H9 (cell line): ENCODE measurements around the gene PRR33. TPM values are rescaled to one million over a fixed set of nuclear protein-coding genes. Genes with fewer than 3 reads are reported as not detected.

Experiments
- DNase-seq: peaks from one replicate; pipeline ENCODE4 v3.0.0-alpha.2; 2017
- H2AFZ ChIP-seq: one replicate; pipeline ENCODE4 v1.6.1; 2013; ENCODE audit warnings: mild to moderate bottlenecking, low read length, control low read depth, moderate library complexity
- H2AK5ac ChIP-seq: 2 replicates; pipeline ENCODE4 v1.6.1; 2013; ENCODE audit warnings: low read length, control low read depth, mixed read lengths; ENCODE audit not compliant: insufficient read length
- H2BK120ac ChIP-seq: one replicate; pipeline ENCODE4 v1.6.1; 2013; ENCODE audit warnings: low read depth, mild to moderate bottlenecking, low read length, control low read depth, inconsistent platforms; ENCODE audit not compliant: poor library complexity, severe bottlenecking
- H2BK12ac ChIP-seq: 2 replicates; pipeline ENCODE4 v1.6.1; 2013; ENCODE audit warnings: low read length, control low read depth, mixed read lengths, low read depth; ENCODE audit not compliant: insufficient read length
- H2BK15ac ChIP-seq: 2 replicates; pipeline ENCODE4 v1.6.1; 2013; ENCODE audit warnings: low read depth, low read length, control low read depth
- H2BK20ac ChIP-seq: one replicate; pipeline ENCODE4 v1.6.1; 2013; ENCODE audit warnings: low read depth, mild to moderate bottlenecking, low read length, control low read depth, inconsistent platforms; ENCODE audit not compliant: poor library complexity, severe bottlenecking
- H2BK5ac ChIP-seq: 2 replicates; pipeline ENCODE4 v1.6.1; 2013; ENCODE audit warnings: low read length, control low read depth, mixed read lengths; ENCODE audit not compliant: insufficient read length
- H3K14ac ChIP-seq: 2 replicates; pipeline ENCODE4 v1.6.1; 2013; ENCODE audit warnings: low read length, control low read depth; ENCODE audit not compliant: insufficient read depth
- H3K18ac ChIP-seq: 2 replicates; pipeline ENCODE4 v1.6.1; 2013; ENCODE audit warnings: low read depth, mild to moderate bottlenecking, mixed read lengths, low read length, control low read depth; ENCODE audit not compliant: insufficient read length
- H3K23ac ChIP-seq: 2 replicates; pipeline ENCODE4 v1.6.1; 2013; ENCODE audit warnings: low read length, control low read depth, mixed read lengths, low read depth; ENCODE audit not compliant: insufficient read length
- H3K23me2 ChIP-seq: 2 replicates; pipeline ENCODE4 v1.6.1; 2013; ENCODE audit warnings: low read depth, mild to moderate bottlenecking, mixed read lengths, low read length, control low read depth; ENCODE audit not compliant: insufficient read length, poor library complexity, severe bottlenecking
- H3K27ac ChIP-seq: 2 replicates; pipeline ENCODE4 v1.5.1; 2013; ENCODE audit warnings: low read length, control low read depth, mixed read lengths, low read depth; ENCODE audit not compliant: insufficient read length
- H3K27me3 ChIP-seq: 2 replicates; pipeline ENCODE4 v1.6.1; 2013; ENCODE audit warnings: low read length, control low read depth, inconsistent platforms; ENCODE audit not compliant: insufficient read depth
- H3K4ac ChIP-seq: 2 replicates; pipeline ENCODE4 v1.6.1; 2013; ENCODE audit warnings: low read depth, mild to moderate bottlenecking, control low read depth, inconsistent platforms, low read length, moderate library complexity
- H3K4me1 ChIP-seq: 2 replicates; pipeline ENCODE4 v1.6.1; 2013; ENCODE audit warnings: low read length, control low read depth, inconsistent platforms; ENCODE audit not compliant: insufficient read depth
- H3K4me2 ChIP-seq: 2 replicates; pipeline ENCODE4 v1.6.1; 2013; ENCODE audit warnings: low read length, control low read depth, mixed read lengths; ENCODE audit not compliant: insufficient read length, insufficient read depth
- H3K56ac ChIP-seq: 2 replicates; pipeline ENCODE4 v1.6.1; 2013; ENCODE audit warnings: low read depth, mild to moderate bottlenecking, mixed read lengths, low read length, control low read depth; ENCODE audit not compliant: insufficient read length
- H3K79me1 ChIP-seq: 2 replicates; pipeline ENCODE4 v1.6.1; 2013; ENCODE audit warnings: low read depth, mild to moderate bottlenecking, moderate library complexity, low read length, control low read depth, inconsistent platforms; ENCODE audit not compliant: insufficient read depth, poor library complexity, severe bottlenecking
- H3K79me2 ChIP-seq: 2 replicates; pipeline ENCODE4 v1.6.1; 2013; ENCODE audit warnings: low read length, control low read depth, inconsistent platforms; ENCODE audit not compliant: insufficient read depth
- H3K9ac ChIP-seq: 2 replicates; pipeline ENCODE4 v1.6.1; 2013; ENCODE audit warnings: low read length, control low read depth, mixed read lengths; ENCODE audit not compliant: insufficient read length; ENCODE audit errors: extremely low read depth
- H3K9me3 ChIP-seq: one replicate; pipeline ENCODE4 v1.6.1; 2013; ENCODE audit warnings: low read depth, low read length, inconsistent platforms; ENCODE audit not compliant: control insufficient read depth
- H3T11ph ChIP-seq: one replicate; pipeline ENCODE4 v1.6.1; 2013; ENCODE audit warnings: mild to moderate bottlenecking, low read length, control low read depth, inconsistent platforms
- H4K20me1 ChIP-seq: one replicate; pipeline ENCODE4 v1.6.1; 2013; ENCODE audit not compliant: control insufficient read depth, insufficient read length, insufficient read depth
- H4K5ac ChIP-seq: 2 replicates; pipeline ENCODE4 v1.6.1; 2013; ENCODE audit warnings: low read depth, mild to moderate bottlenecking, mixed read lengths, low read length, control low read depth; ENCODE audit not compliant: insufficient read length
- H4K8ac ChIP-seq: replicated peaks from 2 replicates; pipeline ENCODE4 v1.6.1; 2013; ENCODE audit warnings: low read length, control low read depth, mixed read lengths, low read depth; ENCODE audit not compliant: insufficient read length
- H4K91ac ChIP-seq: 2 replicates; pipeline ENCODE4 v1.6.1; 2013; ENCODE audit warnings: low read depth, mild to moderate bottlenecking, moderate library complexity, mixed read lengths, low read length, control low read depth; ENCODE audit not compliant: insufficient read length
- H3K27ac Mint-ChIP-seq, 3 experiments: 2 replicates in 2 of 3; 3 replicates in 1 of 3; pipeline ENCODE4 v1.8.0; 2020 to 2021; ENCODE audit warnings: mixed read lengths in 3 of 3, mild to moderate bottlenecking in 1 of 3, moderate library complexity in 1 of 3
- H3K27me3 Mint-ChIP-seq: 2 replicates; pipeline ENCODE4 v1.8.0; 2021; ENCODE audit warnings: low read depth, mild to moderate bottlenecking, moderate library complexity, mixed read lengths
- H3K36me3 Mint-ChIP-seq, 3 experiments: 2 replicates in 2 of 3; 3 replicates in 1 of 3; pipeline ENCODE4 v1.8.0; 2020 to 2021; ENCODE audit warnings: low read depth in 3 of 3, mixed read lengths in 3 of 3; ENCODE audit not compliant: insufficient read depth in 1 of 3
- H3K4me1 Mint-ChIP-seq, 2 experiments: 2 replicates each; pipeline ENCODE4 v1.8.0; 2020; ENCODE audit warnings: mixed read lengths in 2 of 2
- H3K4me3 Mint-ChIP-seq, 2 experiments: 2 replicates in 1 of 2; 3 replicates in 1 of 2; pipeline ENCODE4 v1.8.0; 2020 to 2021; ENCODE audit warnings: mild to moderate bottlenecking in 2 of 2, mixed read lengths in 2 of 2, moderate library complexity in 1 of 2
- H3K9me3 Mint-ChIP-seq, 2 experiments: 2 replicates in 1 of 2; 3 replicates in 1 of 2; pipeline ENCODE4 v1.8.0; 2020; ENCODE audit warnings: mild to moderate bottlenecking in 2 of 2, mixed read lengths in 2 of 2, moderate library complexity in 1 of 2
- WGBS: extraction: QIAGEN DNeasy Blood & Tissue Kit; methylation state at CpG from one replicate; pipeline ENCODE4 v1.1.7; 2013; ENCODE audit warnings: missing lambda C conversion rate, low lambda C conversion rate, mixed read lengths; ENCODE audit not compliant: insufficient read length; ENCODE audit errors: extremely low coverage; 5-methylcytosine and 5-hydroxymethylcytosine counted together
- total RNA-seq: library from RNA; stranded (reverse); gene quantifications from 2 replicates; pipeline ENCODE4 v1.2.1, GENCODE V29; 2021
- TF ChIP-seq, protein P1 (sequence below): fragments of 200-600 bp; sonication (generic); conservative IDR thresholded peaks from 3 replicates; pipeline ENCODE4 v1.8.0; 2021; ENCODE audit warnings: antibody characterized with exemption, mild to moderate bottlenecking

Gene PRR33
- total RNA-seq, 1 experiment from 2014 or later: not detected

- H2BK20ac ChIP-seq: no peak overlapping the region
- no peaks in the 10 kb centered on the region; a peak in 1 of 5 replicates for H3K9me3 Mint-ChIP-seq
- no peak overlapping the region for H3K9ac ChIP-seq
- no peak overlapping the region for H4K5ac ChIP-seq
- H2BK12ac ChIP-seq: no peak overlapping the region
- peak overlapping the region in 1 of 3 experiments; percentile 87; a peak in 1 of 7 replicates for H3K27ac Mint-ChIP-seq
- no peaks in the 10 kb centered on the region for H3K23me2 ChIP-seq
- no peak overlapping the region for H4K8ac ChIP-seq
- no peaks in the 10 kb centered on the region for H3K27me3 ChIP-seq
- H3K56ac ChIP-seq: no peak overlapping the region
- no peaks in the 10 kb centered on the region for H3K79me2 ChIP-seq
- peaks cover 29% of the 10 kb centered on the region for H3K27me3 Mint-ChIP-seq
- H4K91ac ChIP-seq: no peak overlapping the region
- no peak overlapping the region for H2AFZ ChIP-seq
- no peak overlapping the region for H3K4me3 Mint-ChIP-seq
- no CpG with 5 or more reads among the region's 14 CpGs for WGBS
- no peak overlapping the region for H2BK5ac ChIP-seq
- TF ChIP-seq, protein P1, sequence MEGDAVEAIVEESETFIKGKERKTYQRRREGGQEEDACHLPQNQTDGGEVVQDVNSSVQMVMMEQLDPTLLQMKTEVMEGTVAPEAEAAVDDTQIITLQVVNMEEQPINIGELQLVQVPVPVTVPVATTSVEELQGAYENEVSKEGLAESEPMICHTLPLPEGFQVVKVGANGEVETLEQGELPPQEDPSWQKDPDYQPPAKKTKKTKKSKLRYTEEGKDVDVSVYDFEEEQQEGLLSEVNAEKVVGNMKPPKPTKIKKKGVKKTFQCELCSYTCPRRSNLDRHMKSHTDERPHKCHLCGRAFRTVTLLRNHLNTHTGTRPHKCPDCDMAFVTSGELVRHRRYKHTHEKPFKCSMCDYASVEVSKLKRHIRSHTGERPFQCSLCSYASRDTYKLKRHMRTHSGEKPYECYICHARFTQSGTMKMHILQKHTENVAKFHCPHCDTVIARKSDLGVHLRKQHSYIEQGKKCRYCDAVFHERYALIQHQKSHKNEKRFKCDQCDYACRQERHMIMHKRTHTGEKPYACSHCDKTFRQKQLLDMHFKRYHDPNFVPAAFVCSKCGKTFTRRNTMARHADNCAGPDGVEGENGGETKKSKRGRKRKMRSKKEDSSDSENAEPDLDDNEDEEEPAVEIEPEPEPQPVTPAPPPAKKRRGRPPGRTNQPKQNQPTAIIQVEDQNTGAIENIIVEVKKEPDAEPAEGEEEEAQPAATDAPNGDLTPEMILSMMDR: no peak
- peaks cover 2% of the 10 kb centered on the region; the same call in 1 of the 2 replicates for H3K4me1 ChIP-seq
- H3K14ac ChIP-seq: no peak overlapping the region; the same call in 1 of the 2 replicates
- no peaks in the 10 kb centered on the region for H3K79me1 ChIP-seq
- no peak overlapping the region for H3T11ph ChIP-seq
- H4K20me1 ChIP-seq: no peaks in the 10 kb centered on the region
- H3K4ac ChIP-seq: no peak overlapping the region
- no peak overlapping the region for H3K18ac ChIP-seq
- H3K27ac ChIP-seq: no peak overlapping the region
- H3K23ac ChIP-seq: no peak overlapping the region
- no peaks in the 10 kb centered on the region for H3K36me3 Mint-ChIP-seq
- DNase-seq: no peak
- peaks cover 7 to 15% of the 10 kb centered on the region in 2 experiments for H3K4me1 Mint-ChIP-seq
- H2AK5ac ChIP-seq: no peak overlapping the region
- no peak overlapping the region for H2BK15ac ChIP-seq
- no peaks in the 10 kb centered on the region for H3K9me3 ChIP-seq
- no peak overlapping the region for H2BK120ac ChIP-seq
- no peak overlapping the region for H3K4me2 ChIP-seq
Measured at GRCh38 chr11:1868056-1868635, 23.5 kb downstream of the PRR33 start.
